K562 (cell line): ENCODE measurements around the gene TFB2M. TPM values are rescaled to one million over a fixed set of nuclear protein-coding genes. Genes with fewer than 3 reads are reported as not detected.
A peak's percentile ranks its signal among the peaks of the same experiment; 100 is the strongest.

Experiments used
- ATAC-seq: fragments of 200-7000 bp; cut with Tn5 transposase; 3 replicates; pipeline ENCODE4 v1.9.1; 2020; ENCODE audit warnings: moderate library complexity
- BruUV-seq: library from RNA; stranded (reverse); fragments of 400-500 nt; replicated peaks from 2 replicates; lab custom pipeline; 2021; lab: Mats Ljungman, UMichigan
- CTCF ChIA-PET: fragments of 300-600 bp; formaldehyde crosslinking; extraction: SDS; loops from one replicate; lab custom pipeline; 2021; ENCODE audit warnings: low intra/inter-chr PET ratio; lab: Yijun Ruan, JAX
- POLR2A ChIA-PET: fragments of 300-600, 350-650 bp; sonication (Branson Sonifier 250); formaldehyde crosslinking; extraction: SDS; loops from one replicate; lab custom pipeline; 2021; ENCODE audit warnings: antibody characterized with exemption, inconsistent platforms; lab: Yijun Ruan, JAX
- DNase-seq, 4 experiments: peaks; one replicate each; pipeline versions ENCODE4 v3.0.0 to v3.0.0-alpha.2; 2011 to 2018; ENCODE audit warnings: low spot score in 3 of 4, mixed read lengths in 3 of 4; ENCODE audit errors: extremely low read depth in 1 of 4
- FAIRE-seq: peaks from 2 replicates; lab custom pipeline; 2011; peaks lifted over from hg19 to GRCh38; lab: Jason Lieb, UNC
- H2AFZ ChIP-seq: 2 replicates; pipeline ENCODE4 v1.6.0; 2011; ENCODE audit warnings: low read depth, low read length, control low read depth, inconsistent platforms
- H3K27ac ChIP-seq: fragments of 200-600 bp; 3 replicates; pipeline ENCODE4 v1.8.0; 2011; ENCODE audit warnings: low read depth, mild to moderate bottlenecking, control low read depth, inconsistent platforms, low read length, moderate library complexity, mixed read lengths; ENCODE audit errors: extremely low read depth
- H3K27me3 ChIP-seq, 2 experiments: fragments of 300-600 bp in 1 of 2; 2 replicates in 1 of 2; 3 replicates in 1 of 2; pipeline versions ENCODE4 v1.6.0 to v1.8.0; 2011; ENCODE audit warnings: inconsistent platforms in 2 of 2, low read length in 2 of 2, mild to moderate bottlenecking in 1 of 2, mixed read lengths in 1 of 2, moderate library complexity in 1 of 2; ENCODE audit not compliant: control insufficient read depth in 2 of 2, insufficient read depth in 2 of 2
- H3K36me3 ChIP-seq: fragments of 300-600 bp; 3 replicates; pipeline ENCODE4 v1.8.0; 2011; ENCODE audit warnings: mild to moderate bottlenecking, low read length, inconsistent platforms; ENCODE audit not compliant: control insufficient read depth, insufficient read depth
- H3K4me1 ChIP-seq, 2 experiments: fragments of 200-600 bp in 1 of 2; replicated peaks in 1 of 2; 2 replicates in 1 of 2; 3 replicates in 1 of 2; pipeline versions ENCODE4 v1.5.1 to v1.8.0; 2011; ENCODE audit warnings: inconsistent platforms in 2 of 2, low read length in 2 of 2, mild to moderate bottlenecking in 1 of 2, mixed read lengths in 1 of 2, moderate library complexity in 1 of 2; ENCODE audit not compliant: control insufficient read depth in 2 of 2, insufficient read depth in 2 of 2
- H3K4me2 ChIP-seq: 2 replicates; pipeline ENCODE4 v1.6.1; 2011; ENCODE audit warnings: low read length, control low read depth, inconsistent platforms, mixed read lengths; ENCODE audit not compliant: insufficient read depth
- H3K4me3 ChIP-seq: fragments of 200-600 bp; sonication (generic), shearing (Covaris generic); 2 replicates; pipeline ENCODE4 v1.5.1; 2016; ENCODE audit warnings: control low read depth, inconsistent platforms
- H3K79me2 ChIP-seq: fragments of 200-600 bp; 3 replicates; pipeline ENCODE4 v1.8.0; 2011; ENCODE audit warnings: low read length, inconsistent platforms; ENCODE audit not compliant: control insufficient read depth, insufficient read depth
- H3K9ac ChIP-seq, 2 experiments: 2 replicates each; pipeline versions ENCODE4 v1.6.0 to v1.6.1; 2011; ENCODE audit warnings: low read depth in 2 of 2, low read length in 2 of 2, control low read depth in 1 of 2, inconsistent platforms in 1 of 2, mild to moderate bottlenecking in 1 of 2, mixed read lengths in 1 of 2; ENCODE audit not compliant: insufficient read depth in 1 of 2
- H3K9me1 ChIP-seq: one replicate; pipeline ENCODE4 v1.6.0; 2011; ENCODE audit warnings: inconsistent platforms, mild to moderate bottlenecking, low read length, moderate library complexity; ENCODE audit not compliant: control insufficient read depth, insufficient read depth
- H3K9me3 ChIP-seq: replicated peaks from 2 replicates; pipeline ENCODE4 v1.5.1; 2011; ENCODE audit warnings: low read depth, low read length, inconsistent platforms; ENCODE audit not compliant: control insufficient read depth, insufficient read depth
- H4K20me1 ChIP-seq: replicated peaks from 2 replicates; pipeline ENCODE4 v1.6.1; 2011; ENCODE audit warnings: low read length, inconsistent platforms, mixed read lengths; ENCODE audit not compliant: control insufficient read depth, insufficient read depth
- ATF3 ChIP-seq, 2 experiments: fragments of 450-650 bp in 1 of 2; sonication (generic) in 1 of 2; formaldehyde crosslinking in 1 of 2; IDR thresholded peaks in 1 of 2; conservative IDR thresholded peaks in 1 of 2; 2 replicates each; pipeline versions ENCODE4 v1.6.1 to v1.8.1; 2016 to 2023; ENCODE audit warnings: mild to moderate bottlenecking in 2 of 2, moderate library complexity in 2 of 2, inconsistent platforms in 1 of 2, missing genetic modification reagents in 1 of 2
- BCLAF1 ChIP-seq, 2 experiments: fragments of 450-650 bp in 1 of 2; IDR thresholded peaks; 2 replicates each; pipeline ENCODE4 v1.6.1; 2011 to 2017; ENCODE audit warnings: low read depth in 2 of 2, antibody characterized with exemption in 1 of 2, borderline replicate concordance in 1 of 2, low read length in 1 of 2, mild to moderate bottlenecking in 1 of 2, mixed read lengths in 1 of 2; ENCODE audit not compliant: control insufficient read depth in 1 of 2
- FOSL1 ChIP-seq: fragments of 200-800 bp; sonication (Bioruptor generic); conservative IDR thresholded peaks from 2 replicates; pipeline ENCODE4 v1.6.1; 2016; ENCODE audit warnings: missing genetic modification characterization, missing compliant biosample characterization
- NR4A1 ChIP-seq, 2 experiments: fragments of 250-450 bp in 1 of 2; fragments of 450-650 bp in 1 of 2; sonication (Bioruptor Pico) in 1 of 2; IDR thresholded peaks; 2 replicates each; pipeline versions ENCODE4 v1.4.0 to v1.6.1; 2016 to 2020; ENCODE audit warnings: mild to moderate bottlenecking in 2 of 2, missing compliant biosample characterization in 1 of 2, missing genetic modification characterization in 1 of 2, moderate library complexity in 1 of 2
- PRPF4 ChIP-seq: fragments of 200-400 bp; formaldehyde crosslinking; IDR thresholded peaks from one replicate; pipeline ENCODE4 v1.6.1; 2017; ENCODE audit warnings: low read length, low read depth, mild to moderate bottlenecking; ENCODE audit not compliant: insufficient read depth, poor library complexity, severe bottlenecking
- PTBP1 ChIP-seq: fragments of 200-400 bp; formaldehyde crosslinking; IDR thresholded peaks from 2 replicates; pipeline ENCODE4 v1.6.1; 2017; ENCODE audit warnings: low read depth, low read length
- SMARCA4 ChIP-seq: fragments of 450-650 bp; IDR thresholded peaks from 2 replicates; pipeline ENCODE4 v1.6.1; 2016
- ZNF124 ChIP-seq: sonication (generic); formaldehyde crosslinking; IDR thresholded peaks from 2 replicates; pipeline ENCODE4 v1.8.1; 2022; ENCODE audit warnings: missing genetic modification reagents
- ZNF584 ChIP-seq: fragments of 200-800 bp; sonication (Bioruptor generic); IDR thresholded peaks from 2 replicates; pipeline ENCODE4 v1.6.1; 2016; ENCODE audit warnings: low read depth, mild to moderate bottlenecking, missing genetic modification characterization, missing compliant biosample characterization
- ZNF592 ChIP-seq: fragments of 450-650 bp; IDR thresholded peaks from 2 replicates; pipeline ENCODE4 v1.6.1; 2017; ENCODE audit warnings: antibody characterized with exemption, mild to moderate bottlenecking
- WGBS: fragments of 100-300 bp; shearing (Covaris generic); methylation state at CpG from one replicate; pipeline ENCODE4 v1.1.6; 2016; ENCODE audit warnings: low coverage, mixed read lengths; ENCODE audit not compliant: insufficient coverage; ENCODE audit errors: missing lambda C conversion rate; 5-methylcytosine and 5-hydroxymethylcytosine counted together
- in situ Hi-C: fragments of 300-500 bp; cut with MboI; formaldehyde crosslinking; loops from 4 replicates; pipeline ENCODE4 v1.15.0; 2018; ENCODE audit warnings: inconsistent platforms, mixed read lengths
- intact Hi-C: fragments of 100-400 bp; cut with micrococcal nuclease; formaldehyde crosslinking; loops from 2 replicates; pipeline ENCODE4 v1.14.2; 2022
- polyA plus RNA-seq, 8 experiments: library from polyadenylated mRNA; depleted of rRNA in 4 of 8; stranded (reverse) in 5 of 8; unstranded in 3 of 8; fragments of >200 nt; fragmentation: Nextera tagmentation in 2 of 8; fragmentation: Illumina TruSeq in 1 of 8; extraction: Ambion mirVana in 2 of 8; extraction: Trizol in 1 of 8; gene quantifications; 2 replicates each; pipeline versions ENCODE4 v1.2.1 to v1.2.3, GENCODE V29; 2011 to 2014; ENCODE audit warnings: inconsistent platforms in 1 of 8, missing spikeins in 1 of 8
- total RNA-seq, 7 experiments: library from RNA; depleted of rRNA in 6 of 7; stranded (reverse); fragments of >200 nt in 6 of 7; fragmentation: Illumina TruSeq in 2 of 7; extraction: Trizol in 2 of 7; gene quantifications; 2 replicates each; pipeline versions ENCODE4 v1.2.1 to v1.2.3, GENCODE V29; 2011 to 2021; ENCODE audit warnings: low replicate concordance in 1 of 7

The TFB2M gene
- total and polyA plus RNA-seq, 9 of the 15 experiments (the other 6 are each of a cell fraction or from before 2014, with no cell fraction given), result 55.1 to 162 (median 70.6) TPM

GRCh38 chr1:246588159-246588721, 22.2 kb upstream of the TFB2M start (continued):
- TF ChIP-seq ZNF592 (no peak), NR4A1 (CRISPR knock-in tag; IDR thresholded peaks at IDR 0.05) (no peak), NR4A1 (tag; IDR thresholded peaks at IDR 0.05) (no peak), ZNF124 (no peak)

GRCh38 chr1:246587606-246588005, 21.5 kb upstream of the TFB2M start:
- H2AFZ ChIP-seq, result no peak overlapping the region
- peaks cover 10 to 26% of the 10 kb centered on the region in 2 experiments for H3K4me1 ChIP-seq
- in situ Hi-C loops (no loop called here), intact Hi-C loops (no loop called here)
- no peaks in the 10 kb centered on the region for H4K20me1 ChIP-seq
- ChIA-PET POLR2A (interaction anchor here (1.0 to 1.6 kb wide), 3 partner anchors 10 to 21 kb away, joined by 4 to 9 read pairs (median 4); partner anchors contain the start of genes CNST and TFB2M), CTCF (no interaction called here)
- H3K27me3 ChIP-seq, result no peaks in the 10 kb centered on the region
- 0 out of 2 replicates have a peak, but pooled peaks cover 2% of the 10 kb centered on the region for H3K9me3 ChIP-seq
- FAIRE-seq, result no peak
- H3K36me3 ChIP-seq, result peaks cover 53% of the 10 kb centered on the region
- no peak overlapping the region for H3K4me3 ChIP-seq
- 29% methylated on average over 3 of the region's 3 CpGs for WGBS
- H3K9ac ChIP-seq, result peak overlapping the region in 1 of 2 experiments; percentile 39; a peak in 2 of 4 replicates
- no peak; the same call in 2 of the 3 replicates for ATAC-seq
- BruUV-seq, result no TSS peak
- peaks cover 89% of the 10 kb centered on the region for H3K79me2 ChIP-seq
- peak overlapping the region; percentile 13; the same call in 1 of the 2 replicates for H3K4me2 ChIP-seq
- DNase-seq, result no peak
- no peaks in the 10 kb centered on the region for H3K9me1 ChIP-seq
- H3K27ac ChIP-seq, result peak overlapping the region; percentile 63
- TF ChIP-seq PRPF4 (no peak), BCLAF1 (IDR thresholded peaks at IDR 0.05; ENCODE audit: borderline replicate concordance in 1 of 2, control insufficient read depth in 1 of 2, low read depth in 2 of 2, low read length in 1 of 2) (no peak), ZNF584 (CRISPR knock-in tag) (no peak), ATF3 (IDR thresholded peaks at IDR 0.05) (peak; percentile 69), ATF3 (CRISPR knock-in tag; conservative IDR thresholded peaks at IDR 0.05) (no peak), FOSL1 (tag) (peak; percentile 77), SMARCA4 (peak; percentile 28; the same call in 1 of the 2 replicates), PTBP1 (no peak)
